ENCODE measurements around the gene FGF12.
A peak's percentile ranks its signal among the peaks of the same experiment; 100 is the strongest.

The FGF12 gene

DNA sequence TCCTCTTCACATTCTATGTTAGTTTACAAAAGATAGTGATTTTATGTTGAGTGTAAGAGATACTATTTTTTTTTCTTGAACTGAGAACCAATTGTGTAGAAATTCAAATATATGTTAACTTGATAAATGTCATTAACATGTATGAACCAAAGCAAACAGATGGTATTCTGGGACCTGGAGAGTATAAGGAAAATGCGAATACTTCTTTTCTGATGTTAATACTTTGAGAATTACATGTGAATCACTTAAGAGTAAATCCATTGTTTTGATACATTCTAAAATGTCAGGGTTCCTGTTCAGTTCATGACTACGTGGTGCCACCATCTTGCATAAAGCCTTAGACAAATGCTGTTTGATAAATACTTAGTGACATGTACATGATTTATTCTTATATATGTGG lies 541.3 kb downstream of the FGF12 start:
- H3K27me3 ChIP-seq (ENCODE audit: control insufficient read depth, low read length): no peaks in the 10 kb centered on the region
- H3K4me1 ChIP-seq (ENCODE audit: control insufficient read depth, low read length): peaks cover 68% of the 10 kb centered on the region
- no peaks in the 10 kb centered on the region for H3K79me2 ChIP-seq (ENCODE audit: control insufficient read depth, low read length)
- no peaks in the 10 kb centered on the region for H3K9me2 ChIP-seq (replicated peaks; ENCODE audit: control insufficient read depth, low read length)
- H3K9me3 ChIP-seq (ENCODE audit: control insufficient read depth, insufficient read depth, low read length): no peaks in the 10 kb centered on the region
- TF ChIP-seq, protein P1, sequence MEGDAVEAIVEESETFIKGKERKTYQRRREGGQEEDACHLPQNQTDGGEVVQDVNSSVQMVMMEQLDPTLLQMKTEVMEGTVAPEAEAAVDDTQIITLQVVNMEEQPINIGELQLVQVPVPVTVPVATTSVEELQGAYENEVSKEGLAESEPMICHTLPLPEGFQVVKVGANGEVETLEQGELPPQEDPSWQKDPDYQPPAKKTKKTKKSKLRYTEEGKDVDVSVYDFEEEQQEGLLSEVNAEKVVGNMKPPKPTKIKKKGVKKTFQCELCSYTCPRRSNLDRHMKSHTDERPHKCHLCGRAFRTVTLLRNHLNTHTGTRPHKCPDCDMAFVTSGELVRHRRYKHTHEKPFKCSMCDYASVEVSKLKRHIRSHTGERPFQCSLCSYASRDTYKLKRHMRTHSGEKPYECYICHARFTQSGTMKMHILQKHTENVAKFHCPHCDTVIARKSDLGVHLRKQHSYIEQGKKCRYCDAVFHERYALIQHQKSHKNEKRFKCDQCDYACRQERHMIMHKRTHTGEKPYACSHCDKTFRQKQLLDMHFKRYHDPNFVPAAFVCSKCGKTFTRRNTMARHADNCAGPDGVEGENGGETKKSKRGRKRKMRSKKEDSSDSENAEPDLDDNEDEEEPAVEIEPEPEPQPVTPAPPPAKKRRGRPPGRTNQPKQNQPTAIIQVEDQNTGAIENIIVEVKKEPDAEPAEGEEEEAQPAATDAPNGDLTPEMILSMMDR (IDR thresholded peaks at IDR 0.05; ENCODE audit: low read depth, low read length, poor library complexity, severe bottlenecking): no peak
- no peak for TF ChIP-seq EZH2phosphoT487 (IDR thresholded peaks at IDR 0.05; ENCODE audit: borderline replicate concordance, low read length)
- H3K4me3 ChIP-seq (ENCODE audit: low read length): peak overlapping the region; percentile 24; the same call in 1 of the 2 replicates
- peaks cover 13% of the 10 kb centered on the region for H3F3A ChIP-seq (ENCODE audit: control insufficient read depth, insufficient read depth)
- H3K36me3 ChIP-seq (ENCODE audit: control insufficient read depth, low read length): peaks cover 13% of the 10 kb centered on the region; the same call in 1 of the 2 replicates
- H4K20me1 ChIP-seq (ENCODE audit: control insufficient read depth, insufficient read depth, low read depth, low read length): no peaks in the 10 kb centered on the region
- H3K4me2 ChIP-seq (ENCODE audit: low read length): peak overlapping the region; percentile 47
- peak overlapping the region; percentile 27; the same call in 1 of the 2 replicates for H3K27ac ChIP-seq (ENCODE audit: low read depth, low read length)

DNA sequence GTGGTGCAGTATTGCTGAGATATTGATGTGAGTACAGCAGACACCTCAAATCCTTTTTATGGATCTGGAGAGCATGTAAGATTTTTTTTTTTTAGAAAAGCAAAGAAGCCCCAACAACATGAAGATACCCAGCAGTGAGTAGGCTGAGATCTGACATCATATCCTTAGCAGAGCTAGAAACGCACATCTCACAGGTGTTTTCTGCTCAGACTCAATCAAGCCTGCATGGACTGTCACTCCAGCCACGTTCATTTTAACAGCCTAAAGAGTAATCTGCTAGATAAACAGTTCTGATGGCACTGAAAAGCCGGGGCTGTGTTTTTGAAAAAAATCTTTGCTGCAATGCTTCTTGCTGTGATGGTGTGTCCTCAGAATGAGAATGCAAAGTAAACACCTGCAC lies 544.2 kb downstream of the FGF12 start:
- peaks cover 13% of the 10 kb centered on the region for H3F3A ChIP-seq (ENCODE audit: control insufficient read depth, insufficient read depth)
- TF ChIP-seq EZH2phosphoT487 (IDR thresholded peaks at IDR 0.05; ENCODE audit: borderline replicate concordance, low read length): no peak
- TF ChIP-seq, protein P1 (IDR thresholded peaks at IDR 0.05; ENCODE audit: low read depth, low read length, poor library complexity, severe bottlenecking): no peak
- H3K79me2 ChIP-seq (ENCODE audit: control insufficient read depth, low read length): no peaks in the 10 kb centered on the region
- H4K20me1 ChIP-seq (ENCODE audit: control insufficient read depth, insufficient read depth, low read depth, low read length): no peaks in the 10 kb centered on the region
- peak overlapping the region; percentile 58 for H3K4me3 ChIP-seq (ENCODE audit: low read length)
- H3K27ac ChIP-seq (ENCODE audit: low read depth, low read length): peak overlapping the region; percentile 95
- H3K27me3 ChIP-seq (ENCODE audit: control insufficient read depth, low read length): no peaks in the 10 kb centered on the region
- H3K9me3 ChIP-seq (ENCODE audit: control insufficient read depth, insufficient read depth, low read length): no peaks in the 10 kb centered on the region
- H3K4me2 ChIP-seq (ENCODE audit: low read length): peak overlapping the region; percentile 80
- no peaks in the 10 kb centered on the region for H3K9me2 ChIP-seq (replicated peaks; ENCODE audit: control insufficient read depth, low read length)
- H3K36me3 ChIP-seq (ENCODE audit: control insufficient read depth, low read length): peaks cover 13% of the 10 kb centered on the region; the same call in 1 of the 2 replicates
- peaks cover 72% of the 10 kb centered on the region for H3K4me1 ChIP-seq (ENCODE audit: control insufficient read depth, low read length)

DNA sequence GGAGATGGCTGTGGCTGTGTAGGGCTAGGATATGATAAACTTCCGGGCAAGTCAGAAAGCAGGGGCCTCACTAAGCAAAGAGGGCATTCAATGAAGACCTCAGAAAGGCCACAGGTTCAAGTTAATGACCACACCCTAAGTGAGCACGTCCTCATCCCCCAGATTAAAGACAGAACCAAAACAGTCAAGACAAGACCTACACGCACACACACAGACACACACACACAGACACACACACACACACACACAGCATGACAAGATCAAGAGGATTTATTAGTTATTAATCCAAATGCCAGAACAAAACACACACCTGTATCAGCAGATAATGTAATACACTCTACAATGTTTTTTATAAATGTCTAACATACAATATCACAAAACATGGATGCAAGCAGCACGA lies 546.2 kb downstream of the FGF12 start:
- no peaks in the 10 kb centered on the region for H3K9me2 ChIP-seq (replicated peaks; ENCODE audit: control insufficient read depth, low read length)
- peaks cover 13% of the 10 kb centered on the region; the same call in 1 of the 2 replicates for H3K36me3 ChIP-seq (ENCODE audit: control insufficient read depth, low read length)
- TF ChIP-seq EZH2phosphoT487 (IDR thresholded peaks at IDR 0.05; ENCODE audit: borderline replicate concordance, low read length): no peak
- TF ChIP-seq, protein P1 (IDR thresholded peaks at IDR 0.05; ENCODE audit: low read depth, low read length, poor library complexity, severe bottlenecking): no peak
- H4K20me1 ChIP-seq (ENCODE audit: control insufficient read depth, insufficient read depth, low read depth, low read length): no peaks in the 10 kb centered on the region
- no peaks in the 10 kb centered on the region for H3K27me3 ChIP-seq (ENCODE audit: control insufficient read depth, low read length)
- no peaks in the 10 kb centered on the region for H3K79me2 ChIP-seq (ENCODE audit: control insufficient read depth, low read length)
- no peak overlapping the region for H3K4me2 ChIP-seq (ENCODE audit: low read length)
- H3K4me3 ChIP-seq (ENCODE audit: low read length): no peak overlapping the region
- no peak overlapping the region for H3K27ac ChIP-seq (ENCODE audit: low read depth, low read length)
- peaks cover 10% of the 10 kb centered on the region for H3F3A ChIP-seq (ENCODE audit: control insufficient read depth, insufficient read depth)
- peaks cover 54% of the 10 kb centered on the region for H3K4me1 ChIP-seq (ENCODE audit: control insufficient read depth, low read length)
- H3K9me3 ChIP-seq (ENCODE audit: control insufficient read depth, insufficient read depth, low read length): no peaks in the 10 kb centered on the region

All from DOHH2 (cell line).